Endodermal cell (in vitro differentiated cells): Measurements from ENCODE around the gene ROR2. TPM values are rescaled to one million over a fixed set of nuclear protein-coding genes. Genes with fewer than 3 reads are reported as not detected.

Experiments used
- DNase-seq: peaks from one replicate; pipeline ENCODE4 v3.0.0-alpha.2; 2017
- H3K27ac ChIP-seq: 2 replicates; pipeline ENCODE4 v1.5.1; 2013; ENCODE audit warnings: mild to moderate bottlenecking, low read depth, low read length, moderate library complexity
- H3K27me3 ChIP-seq: 2 replicates; pipeline ENCODE4 v1.6.1; 2013; ENCODE audit warnings: mild to moderate bottlenecking, low read length, moderate library complexity; ENCODE audit not compliant: insufficient read depth, control insufficient read depth, poor library complexity, severe bottlenecking
- H3K36me3 ChIP-seq: 2 replicates; pipeline ENCODE4 v1.7.0; 2013; ENCODE audit warnings: mild to moderate bottlenecking, low read length, moderate library complexity; ENCODE audit not compliant: control insufficient read depth, insufficient read depth
- H3K4me1 ChIP-seq: one replicate; pipeline ENCODE4 v1.7.0; 2013; ENCODE audit warnings: low read length; ENCODE audit not compliant: control insufficient read depth, insufficient read depth
- H3K4me3 ChIP-seq: 2 replicates; pipeline ENCODE4 v1.5.1; 2013; ENCODE audit warnings: mild to moderate bottlenecking, low read length, moderate library complexity
- H3K9ac ChIP-seq: 2 replicates; pipeline ENCODE4 v1.6.1; 2013; ENCODE audit warnings: mild to moderate bottlenecking, low read length, moderate library complexity; ENCODE audit not compliant: poor library complexity, severe bottlenecking; ENCODE audit errors: extremely low read depth
- H3K9me3 ChIP-seq: 2 replicates; pipeline ENCODE4 v1.6.1; 2013; ENCODE audit warnings: mild to moderate bottlenecking, low read length, moderate library complexity; ENCODE audit not compliant: control insufficient read depth
- H3K27ac Mint-ChIP-seq: 2 replicates; pipeline ENCODE4 v1.8.0; 2020; ENCODE audit warnings: mixed read lengths
- H3K27me3 Mint-ChIP-seq: 2 replicates; pipeline ENCODE4 v1.8.0; 2021; ENCODE audit warnings: mild to moderate bottlenecking, mixed read lengths; ENCODE audit not compliant: insufficient read depth
- H3K36me3 Mint-ChIP-seq: 2 replicates; pipeline ENCODE4 v1.8.0; 2020; ENCODE audit warnings: low read depth, mixed read lengths
- H3K4me1 Mint-ChIP-seq: 2 replicates; pipeline ENCODE4 v1.8.0; 2020; ENCODE audit warnings: mixed read lengths
- H3K4me3 Mint-ChIP-seq: 2 replicates; pipeline ENCODE4 v1.8.0; 2020; ENCODE audit warnings: mild to moderate bottlenecking, moderate library complexity, mixed read lengths
- H3K9me3 Mint-ChIP-seq: 2 replicates; pipeline ENCODE4 v1.8.0; 2020; ENCODE audit warnings: mild to moderate bottlenecking, mixed read lengths
- CTCF ChIP-seq: fragments of 200-600 bp; sonication (generic); conservative IDR thresholded peaks from 2 replicates; pipeline ENCODE4 v1.5.0; 2021; ENCODE audit warnings: antibody characterized with exemption, mild to moderate bottlenecking
- WGBS, 2 experiments: methylation state at CpG; one replicate each; pipeline versions ENCODE4 v1.1.5 to v1.1.7; 2013; ENCODE audit warnings: missing lambda C conversion rate in 2 of 2, mixed read lengths in 1 of 2; ENCODE audit not compliant: insufficient coverage in 1 of 2, insufficient read length in 1 of 2; 5-methylcytosine and 5-hydroxymethylcytosine counted together
- total RNA-seq, 2 donors: library from RNA; stranded (reverse); fragmentation: NEBNext Ultra II Directional in 1 of 2; extraction: Animal tissue kit (Norgen Biotek cat#: 25700) in 1 of 2; gene quantifications; 2 replicates in 1 of 2; 3 replicates in 1 of 2; pipeline ENCODE4 v1.2.1, GENCODE V29; 2021

ROR2 gene
- total RNA-seq, 2 donors from 2014 or later: 104 to 160 TPM

- H3K27ac ChIP-seq: no peak overlapping the region
- TF ChIP-seq CTCF: no peak
- Mint-ChIP-seq H3K27me3 (no peaks in the 10 kb centered on the region), H3K27ac (no peak overlapping the region), H3K9me3 (no peaks in the 10 kb centered on the region), H3K4me3 (no peak overlapping the region), H3K36me3 (no peaks in the 10 kb centered on the region), H3K4me1 (peaks cover 55% of the 10 kb centered on the region)
- no peak for DNase-seq
- H3K27me3 ChIP-seq: peaks cover 13% of the 10 kb centered on the region
- no peaks in the 10 kb centered on the region for H3K36me3 ChIP-seq
- H3K9me3 ChIP-seq: no peaks in the 10 kb centered on the region
- no peak overlapping the region for H3K4me3 ChIP-seq
- no peak overlapping the region for H3K9ac ChIP-seq
- H3K4me1 ChIP-seq: peaks cover 19% of the 10 kb centered on the region
Measured at GRCh38 chr9:91534374-91534773, 415.7 kb downstream of the ROR2 start.

- Histone ChIP-seq H3K36me3 (no peaks in the 10 kb centered on the region), H3K27ac (no peak overlapping the region), H3K4me3 (no peak overlapping the region), H3K9ac (no peak overlapping the region), H3K9me3 (no peaks in the 10 kb centered on the region), H3K27me3 (peaks cover 13% of the 10 kb centered on the region), H3K4me1 (peaks cover 19% of the 10 kb centered on the region)
- WGBS, 2 experiments: 88 to 97% methylated on average over 6 to 7 of the region's 7 CpGs
- Mint-ChIP-seq H3K27ac (no peak overlapping the region), H3K4me3 (no peak overlapping the region), H3K9me3 (no peaks in the 10 kb centered on the region), H3K27me3 (no peaks in the 10 kb centered on the region), H3K4me1 (peaks cover 53% of the 10 kb centered on the region), H3K36me3 (no peaks in the 10 kb centered on the region)
- DNase-seq: no peak
- TF ChIP-seq CTCF: no peak
Measured at GRCh38 chr9:91533382-91533781, 416.6 kb downstream of the ROR2 start.

DNA sequence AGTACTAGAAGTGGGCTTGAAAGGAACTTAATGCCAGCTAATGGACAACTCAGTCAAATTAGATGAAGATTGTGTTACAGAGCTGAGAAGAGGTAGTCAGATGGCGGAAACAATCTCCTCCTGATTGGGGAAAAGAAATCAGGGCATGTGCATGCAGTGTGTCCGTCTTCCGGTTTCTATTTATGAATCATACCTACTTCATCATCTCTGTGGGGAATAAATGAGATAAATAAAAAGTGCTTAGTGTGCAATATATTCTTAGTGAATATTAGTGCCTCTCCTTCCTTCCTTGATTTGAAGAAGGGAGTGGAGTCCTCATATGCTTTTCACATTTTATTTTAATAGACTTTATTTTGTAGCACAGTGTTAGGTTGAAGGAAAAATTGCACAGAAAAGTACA lies 417.7 kb downstream of the ROR2 start:
- no peak overlapping the region for H3K27ac ChIP-seq
- H3K36me3 Mint-ChIP-seq: no peaks in the 10 kb centered on the region
- peaks cover 3% of the 10 kb centered on the region for H3K9me3 Mint-ChIP-seq
- no peaks in the 10 kb centered on the region for H3K27me3 Mint-ChIP-seq
- no peak overlapping the region for H3K4me3 ChIP-seq
- peaks cover 13% of the 10 kb centered on the region for H3K27me3 ChIP-seq
- H3K27ac Mint-ChIP-seq: no peak overlapping the region
- TF ChIP-seq CTCF: no peak
- H3K9ac ChIP-seq: no peak overlapping the region
- DNase-seq: no peak
- 88% methylated on average over 1 of the region's 3 CpGs; no CpG with 5 or more reads in 1 of the 2 experiments for WGBS, 2 experiments
- H3K4me1 Mint-ChIP-seq: peaks cover 45% of the 10 kb centered on the region
- no peak overlapping the region for H3K4me3 Mint-ChIP-seq
- peaks cover 3% of the 10 kb centered on the region for H3K9me3 ChIP-seq
- H3K36me3 ChIP-seq: no peaks in the 10 kb centered on the region
- H3K4me1 ChIP-seq: peaks cover 14% of the 10 kb centered on the region
